ELR (cell line): Measurements from ENCODE around the gene ATG7.
A peak's percentile ranks its signal among the peaks of the same experiment; 100 is the strongest.
"Not testable (repeated sequence)": the region's sequence is repeated elsewhere in the genome, so short reads cannot be mapped to it uniquely, and the experiment has no call there.

Source experiments
- DNase-seq: peaks from one replicate; pipeline ENCODE4 v3.0.0-alpha.2; 2015; ENCODE audit warnings: low read depth

The ATG7 gene

DNA sequence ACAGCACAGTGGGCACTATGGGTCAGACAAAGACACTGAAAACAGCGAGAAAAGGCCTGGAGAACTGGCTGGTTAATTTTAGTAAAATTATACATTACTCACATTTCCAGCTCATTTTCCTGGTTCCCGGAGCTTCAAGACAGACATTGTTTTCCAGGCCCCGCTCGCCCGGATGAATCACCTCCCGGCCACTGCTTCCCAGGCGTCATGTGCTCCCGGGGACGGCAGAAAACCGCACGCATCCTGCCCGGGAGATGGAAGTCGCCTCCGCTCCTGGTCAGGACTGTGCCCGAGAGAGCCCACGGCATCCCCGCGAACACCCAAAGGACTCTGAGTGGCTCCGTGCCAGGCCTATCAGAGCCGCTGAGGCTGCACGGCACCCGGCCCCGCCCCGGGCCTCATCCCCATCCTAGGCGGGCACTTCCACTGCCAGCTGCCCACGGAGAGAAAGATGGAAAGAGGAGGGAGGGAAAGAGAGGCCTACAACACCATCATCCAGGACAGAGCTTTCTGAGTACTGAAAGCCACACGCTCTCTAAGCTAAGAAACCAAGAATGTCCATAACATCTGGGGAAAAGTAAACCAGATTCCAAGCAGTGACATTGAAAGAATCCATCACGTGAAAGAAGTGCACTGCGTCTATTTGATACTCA lies 296.4 kb downstream of the ATG7 start:
- peak; percentile 97 for DNase-seq

DNA sequence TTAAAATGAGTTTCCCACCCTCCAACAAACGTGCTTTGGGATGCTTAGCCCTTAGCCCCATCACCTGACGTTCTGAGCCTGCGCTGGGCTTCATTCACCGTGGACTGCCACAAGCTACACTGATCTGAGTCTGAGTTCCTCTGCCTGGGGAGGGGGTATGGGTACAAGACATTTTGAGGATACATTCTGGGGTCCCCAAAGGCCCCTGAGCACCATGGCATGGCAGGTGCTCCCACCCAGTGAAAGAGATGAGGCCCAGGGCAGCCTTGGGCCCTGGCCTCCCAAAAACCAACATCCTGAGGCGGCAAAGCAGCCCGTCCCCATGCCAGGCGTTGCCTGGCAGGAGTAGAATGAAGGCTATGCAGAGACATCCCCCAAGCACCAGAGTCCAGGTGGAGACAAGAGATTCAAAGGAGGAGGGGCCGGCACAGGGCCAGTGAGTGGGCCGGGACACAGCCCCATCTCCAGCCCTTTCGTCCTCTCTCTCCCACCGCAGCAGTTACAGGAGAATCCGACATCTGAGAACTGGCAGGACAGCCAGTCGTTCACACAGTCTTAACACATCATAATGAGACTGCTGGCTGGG lies 297.1 kb downstream of the ATG7 start:
- no peak for DNase-seq

DNA sequence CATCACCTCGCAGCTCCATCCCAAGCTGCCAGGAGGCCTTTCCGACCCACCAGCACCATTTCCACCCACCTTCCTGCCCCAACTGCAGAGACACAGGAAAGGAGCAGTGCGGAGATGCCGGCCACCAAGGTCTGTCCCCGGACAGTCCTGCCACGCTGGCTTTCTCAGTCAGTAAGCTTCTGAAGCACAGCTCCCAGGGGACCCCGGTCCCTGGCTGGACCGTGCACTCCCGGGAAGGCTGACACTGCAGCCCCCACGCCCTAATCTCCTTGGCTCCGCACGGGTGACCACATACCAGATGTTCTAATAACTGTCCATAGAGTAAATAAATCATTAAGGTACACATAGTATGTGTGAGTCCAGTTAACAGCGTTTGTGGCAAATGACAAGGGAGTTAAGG lies 298.1 kb downstream of the ATG7 start:
- DNase-seq = no peak

- DNase-seq = peak; percentile 52
Measured at GRCh38 chr3:11570789-11571495, 298.7 kb downstream of the ATG7 start.

- DNase-seq = not testable (repeated sequence)
Measured at GRCh38 chr3:11572660-11573059, 300.5 kb downstream of the ATG7 start.

- no peak for DNase-seq
Measured at GRCh38 chr3:11574981-11575669, 302.9 kb downstream of the ATG7 start.

GRCh38 chr3:11575677-11576076 lies 303.5 kb downstream of the ATG7 start:
- no peak for DNase-seq

DNA sequence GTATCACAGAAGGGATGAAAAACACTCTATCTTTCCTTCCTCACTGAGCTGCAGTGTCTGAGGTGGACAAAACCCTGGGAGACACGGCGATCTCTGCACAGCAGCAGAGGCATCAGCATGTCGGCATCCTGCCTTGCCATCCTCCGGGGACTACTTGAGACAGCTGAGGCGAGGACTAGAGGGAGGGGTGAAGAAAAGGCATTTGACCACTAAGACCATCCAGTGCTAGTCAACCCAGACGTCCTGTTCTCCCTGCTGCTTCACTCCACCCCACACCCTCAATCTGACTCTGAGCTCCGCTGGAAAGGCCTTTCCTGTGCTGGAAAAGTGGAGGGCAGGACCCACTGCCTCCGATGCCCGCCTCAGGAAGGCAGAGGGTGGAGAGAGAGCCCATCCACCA lies 304.3 kb downstream of the ATG7 start:
- DNase-seq = no peak

DNA sequence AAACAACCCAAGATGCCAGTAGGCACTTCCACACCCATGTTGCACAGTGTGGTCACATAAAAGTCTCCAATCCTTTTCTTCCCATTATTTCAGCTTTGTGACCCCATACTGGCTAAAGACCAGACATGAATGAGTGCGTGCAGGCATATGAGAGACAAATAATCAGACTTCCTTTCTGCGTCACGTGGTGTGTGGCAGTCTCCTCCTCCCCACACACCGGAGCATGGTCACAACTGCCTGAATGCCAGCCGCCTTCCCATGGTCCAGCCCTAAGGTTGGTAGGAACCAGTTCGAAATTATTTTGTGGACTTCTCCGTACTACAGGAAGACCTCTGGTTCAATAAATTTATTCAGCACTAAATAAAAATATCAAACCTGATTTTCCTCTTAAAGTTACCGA lies 306.0 kb downstream of the ATG7 start:
- DNase-seq = no peak

DNA sequence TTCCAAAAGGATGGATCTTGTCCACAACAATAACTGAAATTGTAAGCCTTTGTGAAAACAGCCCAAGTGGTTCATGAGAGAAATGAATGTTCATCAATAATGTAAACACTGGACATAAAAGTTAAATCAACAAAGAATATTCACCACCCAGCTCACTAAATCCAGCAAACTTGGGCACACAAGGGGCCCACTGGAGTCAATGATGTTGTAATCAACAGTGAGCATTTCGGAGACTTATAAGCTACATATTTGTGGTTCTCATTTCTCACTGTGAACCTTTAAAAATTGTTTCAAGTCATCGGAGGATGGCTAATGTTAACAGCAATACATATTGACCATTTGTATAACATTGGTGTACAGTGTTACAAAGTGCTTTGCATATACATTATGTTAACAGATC lies 308.4 kb downstream of the ATG7 start:
- no peak for DNase-seq

- no peak for DNase-seq
Measured at GRCh38 chr3:11581237-11582190, 309.3 kb downstream of the ATG7 start.

DNA sequence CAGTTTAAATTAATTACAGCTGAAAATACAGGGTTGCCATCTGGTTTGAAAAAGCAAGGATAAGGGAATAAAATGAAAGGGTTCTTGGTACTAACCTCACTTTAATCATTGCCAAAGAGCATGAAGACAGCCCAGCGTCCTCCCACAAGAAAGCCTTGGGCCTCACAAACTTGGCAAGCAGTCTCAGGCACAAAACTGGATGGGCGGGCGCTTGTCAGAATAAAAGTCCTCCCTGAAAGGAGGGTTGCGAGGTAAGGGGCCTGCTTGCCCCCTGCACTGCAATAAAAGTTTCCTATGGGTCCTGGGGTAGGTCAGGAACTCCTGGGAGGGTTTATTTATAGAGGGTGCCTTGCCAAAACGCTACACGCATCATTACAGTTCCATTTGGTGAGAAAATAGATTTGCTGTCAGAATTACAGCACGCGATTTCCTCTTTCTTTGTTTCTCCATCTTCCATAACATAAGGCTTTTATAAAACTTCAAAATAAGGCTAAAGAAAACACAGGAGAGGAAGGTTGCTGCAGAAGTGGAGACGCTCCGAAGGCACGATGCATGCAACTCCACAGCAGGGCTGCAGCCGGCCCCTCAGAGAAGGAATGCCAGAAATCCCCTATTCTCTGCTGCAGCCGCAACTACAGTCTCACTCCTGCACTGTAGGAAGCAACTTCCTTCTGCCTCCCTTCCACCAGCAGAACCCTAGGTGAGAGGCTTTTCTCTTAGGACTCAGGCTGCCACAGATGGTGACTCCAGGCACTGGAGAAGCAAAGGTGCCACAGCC lies 310.2 kb downstream of the ATG7 start:
- peak; percentile 55 for DNase-seq

GRCh38 chr3:11583235-11583634 lies 311.0 kb downstream of the ATG7 start:
- DNase-seq = no peak

GRCh38 chr3:11583638-11584046 lies 311.4 kb downstream of the ATG7 start:
- peak; percentile 70 for DNase-seq

GRCh38 chr3:11584570-11584969 lies 312.4 kb downstream of the ATG7 start:
- no peak for DNase-seq

DNA sequence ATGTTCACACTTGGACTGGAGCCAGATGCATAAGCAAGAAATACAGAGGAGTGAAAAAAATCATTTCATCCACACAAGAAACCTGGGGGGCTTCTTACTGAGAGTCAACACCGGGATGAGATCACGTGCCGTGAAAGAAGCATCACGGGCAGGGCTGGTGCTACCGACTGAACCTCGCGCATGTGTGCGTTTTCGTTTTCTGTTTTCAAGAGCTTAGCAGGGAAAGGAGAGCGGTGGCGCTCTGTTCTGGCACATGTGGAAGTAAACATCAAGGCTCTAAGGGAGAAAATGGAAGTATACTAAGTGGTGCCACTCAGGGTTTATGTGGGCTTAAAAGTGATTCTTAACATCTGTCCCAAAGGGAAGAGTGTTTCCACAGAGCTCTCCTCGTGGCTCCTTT lies 315.6 kb downstream of the ATG7 start:
- DNase-seq = no peak

DNA sequence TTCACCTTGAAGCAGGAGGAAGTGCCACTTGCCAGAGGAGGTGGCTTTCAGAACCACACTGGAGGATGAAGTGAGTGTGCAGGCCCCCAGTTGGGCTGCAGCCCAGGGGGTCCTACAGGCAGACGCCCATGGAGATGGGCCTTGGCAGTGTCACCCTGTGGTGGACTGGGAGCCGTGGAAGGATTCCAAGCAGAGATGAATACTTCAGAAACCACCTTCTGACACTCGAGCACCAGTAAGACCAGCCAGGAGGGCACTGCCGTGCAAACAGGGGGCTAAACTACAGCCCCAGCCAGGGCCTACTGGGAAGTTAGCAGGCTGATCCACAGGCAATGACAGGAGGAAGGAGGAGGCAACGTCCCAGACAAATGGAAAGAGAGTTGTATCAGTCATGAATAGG lies 316.1 kb downstream of the ATG7 start:
- DNase-seq = no peak

DNA sequence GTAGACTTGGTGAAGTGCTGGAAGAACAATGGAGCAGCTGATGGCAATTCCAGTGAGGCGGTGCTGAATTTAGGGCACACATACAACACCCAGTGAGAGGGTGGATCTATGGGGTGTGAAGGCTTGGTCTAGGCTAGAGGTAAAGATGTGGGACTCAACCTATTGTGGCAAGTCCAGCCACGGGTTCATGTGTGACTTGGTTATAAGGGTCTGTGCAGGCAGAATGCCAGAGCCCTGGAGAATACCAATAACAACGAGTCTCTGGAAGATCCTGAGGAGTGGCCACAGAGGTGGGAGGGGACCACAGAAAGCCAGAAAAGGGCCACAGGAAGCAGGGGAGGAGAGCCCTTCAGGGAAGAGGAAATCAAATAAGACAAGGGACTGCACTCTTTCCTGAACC lies 316.6 kb downstream of the ATG7 start:
- no peak for DNase-seq

- no peak for DNase-seq
Measured at GRCh38 chr3:11589706-11590105, 317.5 kb downstream of the ATG7 start.

GRCh38 chr3:11591002-11591355 lies 318.8 kb downstream of the ATG7 start:
- peak; percentile 53 for DNase-seq
